OCI-LY7 (cell line): ENCODE data around the gene SF3B6. TPM values are rescaled to one million over a fixed set of nuclear protein-coding genes. Genes with fewer than 3 reads are reported as not detected.

Experiments used
- BruUV-seq: library from RNA; stranded (reverse); fragments of 400-500 nt; replicated peaks from 2 replicates; lab custom pipeline; 2021; lab: Mats Ljungman, UMichigan
- CTCF ChIA-PET: fragments of 300-600 bp; sonication (Branson Sonifier 250); formaldehyde crosslinking; loops from one replicate; lab custom pipeline; 2022; ENCODE audit warnings: antibody characterized with exemption; ENCODE audit not compliant: unreplicated experiment; lab: Charles Lee
- POLR2A ChIA-PET: fragments of 300-600 bp; sonication (Branson Sonifier 250); formaldehyde crosslinking; loops from one replicate; lab custom pipeline; 2022; ENCODE audit warnings: antibody characterized with exemption; lab: Charles Lee
- DNase-seq: peaks from one replicate; pipeline ENCODE4 v3.0.0-alpha.2; 2015; ENCODE audit warnings: low spot score
- H2AFZ ChIP-seq: fragments of 200-600 bp; sonication (generic), shearing (Covaris generic); 2 replicates; pipeline ENCODE4 v1.6.1; 2014; ENCODE audit warnings: mild to moderate bottlenecking, antibody characterized with exemption, low read length, moderate library complexity
- H3K27ac ChIP-seq: fragments of 200-600 bp; sonication (generic); 2 replicates; pipeline ENCODE4 v1.5.1; 2014; ENCODE audit warnings: mixed run types, low read depth, mild to moderate bottlenecking, moderate library complexity, low read length, inconsistent platforms; ENCODE audit not compliant: poor library complexity, severe bottlenecking
- H3K36me3 ChIP-seq: fragments of 200-600 bp; sonication (generic); 2 replicates; pipeline ENCODE4 v1.6.1; 2014; ENCODE audit warnings: mild to moderate bottlenecking, antibody characterized with exemption, low read length, moderate library complexity, mixed read lengths; ENCODE audit not compliant: insufficient read depth
- H3K4me1 ChIP-seq: fragments of 200-600 bp; sonication (generic); 2 replicates; pipeline ENCODE4 v1.5.1; 2014; ENCODE audit warnings: mild to moderate bottlenecking, low read length; ENCODE audit not compliant: insufficient read depth, poor library complexity, severe bottlenecking
- H3K4me2 ChIP-seq: fragments of 200-600 bp; sonication (generic); 2 replicates; pipeline ENCODE4 v1.6.1; 2014; ENCODE audit warnings: mild to moderate bottlenecking, low read length
- H3K4me3 ChIP-seq: fragments of 200-600 bp; sonication (generic); 2 replicates; pipeline ENCODE4 v1.5.1; 2014; ENCODE audit warnings: mild to moderate bottlenecking, low read depth, low read length; ENCODE audit not compliant: poor library complexity, severe bottlenecking
- H3K79me2 ChIP-seq: fragments of 200-600 bp; sonication (generic); 2 replicates; pipeline ENCODE4 v1.6.1; 2016; ENCODE audit warnings: low read depth, mild to moderate bottlenecking, low read length, moderate library complexity, mixed read lengths; ENCODE audit not compliant: insufficient read depth
- H3K9me2 ChIP-seq: fragments of 200-600 bp; sonication (generic); 2 replicates; pipeline ENCODE4 v1.6.1; 2016; ENCODE audit warnings: mild to moderate bottlenecking, low read length, mixed read lengths; ENCODE audit not compliant: insufficient read depth
- H3K9me3 ChIP-seq: fragments of 200-600 bp; sonication (generic); 2 replicates; pipeline ENCODE4 v1.6.1; 2014; ENCODE audit warnings: mild to moderate bottlenecking, mixed run types, low read length, mixed read lengths
- H4K20me1 ChIP-seq: fragments of 200-600 bp; sonication (generic); 2 replicates; pipeline ENCODE4 v1.6.1; 2014; ENCODE audit warnings: mild to moderate bottlenecking, antibody characterized with exemption, low read length, moderate library complexity, mixed read lengths; ENCODE audit not compliant: insufficient read depth
- CTCF ChIP-seq: fragments of 200-600 bp; sonication (generic); conservative IDR thresholded peaks from 2 replicates; pipeline ENCODE4 v1.5.1; 2014; ENCODE audit warnings: mild to moderate bottlenecking, antibody characterized with exemption, low read length, moderate library complexity, mixed read lengths
- EZH2phosphoT487 ChIP-seq: fragments of 200-600 bp; sonication (generic); IDR thresholded peaks from 2 replicates; pipeline ENCODE4 v1.6.1; 2018; ENCODE audit warnings: low read depth, borderline replicate concordance, mild to moderate bottlenecking, mixed run types, antibody characterized with exemption, low read length, moderate library complexity, mixed read lengths
- intact Hi-C: fragments of 100-400 bp; cut with micrococcal nuclease; formaldehyde crosslinking; loops from one replicate; pipeline ENCODE4 v1.10.0; 2022; ENCODE audit not compliant: unreplicated experiment
- total RNA-seq, 2 experiments: library from RNA; depleted of rRNA in 1 of 2; stranded (reverse); fragments of >200 nt in 1 of 2; shearing (Covaris generic) in 1 of 2; gene quantifications; 2 replicates each; pipeline ENCODE4 v1.2.3, GENCODE V29; 2014 to 2022

The SF3B6 gene
- total RNA-seq, 2 experiments from 2014 or later: 112 to 143 TPM

- no peak overlapping the region for H3K27ac ChIP-seq
- H3K9me2 ChIP-seq: no peaks in the 10 kb centered on the region
- no TSS peak for BruUV-seq
- H3K4me2 ChIP-seq: no peak overlapping the region
- DNase-seq: no peak
- H3K4me1 ChIP-seq: no peaks in the 10 kb centered on the region
- peaks cover 4% of the 10 kb centered on the region; the same call in 1 of the 2 replicates for H3K36me3 ChIP-seq
- intact Hi-C loops: no loop called here
- no peaks in the 10 kb centered on the region for H4K20me1 ChIP-seq
- H3K4me3 ChIP-seq: no peak overlapping the region
- H2AFZ ChIP-seq: no peak overlapping the region
- no peaks in the 10 kb centered on the region for H3K79me2 ChIP-seq
- H3K9me3 ChIP-seq: no peaks in the 10 kb centered on the region
- POLR2A ChIA-PET: interaction anchor here (0.6 kb wide), 1 partner anchor 16 kb away, joined by 3 read pairs; no protein-coding TSS in a partner anchor
- CTCF ChIA-PET: no interaction called here
- TF ChIP-seq EZH2phosphoT487 (no peak), CTCF (no peak)
Observed at GRCh38 chr2:24022324-24022974, 53.7 kb downstream of the SF3B6 start.

GRCh38 chr2:24021122-24021998, 54.8 kb downstream of the SF3B6 start:
- BruUV-seq: no TSS peak
- H3K36me3 ChIP-seq: no peaks in the 10 kb centered on the region
- POLR2A ChIA-PET: no interaction called here
- H4K20me1 ChIP-seq: no peaks in the 10 kb centered on the region
- peak; percentile 68 for TF ChIP-seq CTCF
- no peak for TF ChIP-seq EZH2phosphoT487
- H3K4me3 ChIP-seq: no peak overlapping the region
- H3K4me1 ChIP-seq: no peaks in the 10 kb centered on the region
- H2AFZ ChIP-seq: no peak overlapping the region
- H3K79me2 ChIP-seq: no peaks in the 10 kb centered on the region
- CTCF ChIA-PET: no interaction called here
- intact Hi-C loops: loop anchor here (1.0 kb wide), 1 partner anchor 143 kb away; no protein-coding TSS in a partner anchor
- no peaks in the 10 kb centered on the region for H3K9me2 ChIP-seq
- no peaks in the 10 kb centered on the region for H3K9me3 ChIP-seq
- H3K4me2 ChIP-seq: no peak overlapping the region
- H3K27ac ChIP-seq: no peak overlapping the region
- DNase-seq: peak; percentile 44
